Dedifferentiated amniotic fluid mesenchymal stem cell (primary cell): ENCODE data around the gene OR4A15.

Source experiments
- DNase-seq: peaks from one replicate; pipeline ENCODE4 v3.0.0-alpha.2; 2016; ENCODE audit errors: extremely low spot score

The OR4A15 gene

GRCh38 chr11:55367674-55368073, at the start of gene OR4A15:
TSS of gene OR4A15 (plus strand) at chr11:55367974. CDS start at chr11:55367974, 0 bp downstream.
- no peak for DNase-seq

- DNase-seq, result no peak
These were observed 43.3 kb upstream of the OR4A15 start for GRCh38 chr11:55324500-55324899.

DNA sequence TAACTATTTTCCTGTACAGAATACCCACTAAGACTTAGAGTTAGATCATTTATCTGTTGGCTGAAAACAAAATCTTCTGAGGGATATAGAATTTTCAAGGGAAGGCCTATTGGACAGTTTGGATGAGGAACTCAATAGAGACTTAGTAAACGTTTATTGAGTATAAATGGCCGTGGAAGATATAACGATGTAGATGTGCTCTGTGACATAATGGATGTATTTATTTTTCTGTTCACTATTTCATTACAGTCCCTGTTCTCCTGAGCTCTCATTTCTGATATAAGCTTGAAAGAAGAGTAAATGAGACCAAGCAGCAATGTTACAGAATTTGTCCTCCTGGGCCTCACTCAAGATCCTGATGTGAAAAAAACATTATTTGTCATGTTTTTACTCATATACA, 24.9 kb upstream of the OR4A15 start, which contains the start of gene OR4A16:
Gene OR4A16, plus strand, starts transcription at position 301 of the 400 bp plus-strand sequence. Its CDS starts 0 bp downstream, at position 301.
- no peak for DNase-seq

GRCh38 chr11:55345306-55345705, 22.5 kb upstream of the OR4A15 start:
- no peak for DNase-seq

GRCh38 chr11:55349032-55349431, 18.7 kb upstream of the OR4A15 start:
- no peak for DNase-seq

DNA sequence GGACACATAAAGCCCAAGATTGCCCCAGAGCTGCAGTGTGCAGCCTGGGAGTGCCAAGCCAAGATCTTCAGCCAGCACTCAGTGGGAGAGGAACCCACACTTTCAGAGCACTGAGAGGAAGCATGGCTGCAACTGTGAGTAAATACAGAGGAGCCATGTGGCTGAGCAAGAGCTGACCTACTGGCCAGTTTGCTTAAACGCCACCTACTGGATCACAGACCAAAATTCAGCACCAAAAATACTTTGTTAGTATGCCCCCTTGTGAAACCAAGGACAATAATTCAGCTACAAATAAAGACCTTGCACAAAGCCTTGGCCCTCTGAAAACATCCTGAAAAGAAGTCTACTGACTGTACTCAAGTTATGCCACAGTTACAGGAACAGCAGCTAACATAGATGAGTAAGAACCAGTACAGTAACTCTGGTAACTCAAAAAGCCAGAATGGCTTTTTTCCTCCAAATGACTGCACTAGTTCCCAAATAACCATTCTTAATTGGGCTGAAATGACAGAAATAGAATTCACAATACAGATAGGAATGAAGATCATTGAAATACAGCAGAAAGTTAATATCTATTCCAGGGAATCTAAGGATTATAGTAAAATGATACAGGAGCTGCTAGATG, 10.1 kb upstream of the OR4A15 start:
- DNase-seq, result no peak

DNA sequence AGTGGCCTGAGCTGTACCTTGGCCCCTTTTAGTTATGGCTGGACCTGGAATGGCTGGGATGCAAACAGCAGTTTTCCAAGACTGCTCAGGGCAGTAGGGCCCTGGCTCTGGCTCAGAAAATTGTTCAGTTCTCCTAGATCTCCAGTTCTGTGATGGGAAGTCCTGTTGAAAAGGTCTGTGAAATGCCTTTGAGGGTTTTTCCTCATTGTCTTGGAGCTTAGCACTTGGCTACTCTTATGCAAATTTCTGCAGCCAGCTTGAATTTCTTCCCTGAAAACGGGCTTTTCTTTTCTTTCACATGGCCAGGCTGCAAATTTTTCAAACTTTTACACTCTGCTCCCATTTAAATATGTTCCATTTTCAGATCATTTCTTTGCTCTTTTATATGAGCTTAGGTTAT, 33.2 kb downstream of the OR4A15 start:
- DNase-seq, result no peak
